ENCODE data around the gene ZDHHC3.

- TF ChIP-seq CTCF (conservative IDR thresholded peaks at IDR 0.05; ENCODE audit: low read depth, low read length) (no peak), EZH2phosphoT487 (IDR thresholded peaks at IDR 0.05; ENCODE audit: borderline replicate concordance, low read length) (no peak), EZH2 (IDR thresholded peaks at IDR 0.05; ENCODE audit: low read length, unreplicated experiment) (no peak)
Measured at GRCh38 chr3:44962621-44963393, 13.2 kb downstream of the ZDHHC3 start.

Data from PC-3 (cell line).